ENCODE results near the gene SPATA13. TPM values are rescaled to one million over a fixed set of nuclear protein-coding genes. Genes with fewer than 3 reads are reported as not detected.
"Not testable (repeated sequence)": the region's sequence is repeated elsewhere in the genome, so short reads cannot be mapped to it uniquely, and the experiment has no call there.

Gene SPATA13
- total and polyA plus RNA-seq, 4 donors: 10.5 to 36.7 (median 20.1) TPM

DNA sequence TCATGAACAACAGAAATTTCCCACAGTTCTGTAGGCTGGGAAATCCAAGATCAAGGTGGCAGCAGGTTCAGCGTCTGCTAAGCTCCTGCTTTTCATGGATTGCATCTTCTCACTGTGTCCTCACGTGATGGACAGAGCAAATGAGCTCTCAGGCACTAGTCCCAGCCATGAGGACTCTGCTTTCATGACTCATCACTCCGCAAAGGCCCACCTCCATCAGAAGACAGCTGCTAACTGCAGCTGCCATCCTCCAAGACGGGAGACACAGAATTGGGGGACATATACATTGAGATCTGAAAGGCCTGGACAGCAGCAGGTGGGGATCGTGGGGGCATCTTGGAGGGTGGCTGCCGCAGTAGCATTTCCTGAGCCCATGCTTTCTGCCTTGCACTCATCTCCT is 44.4 kb upstream of the SPATA13 start:
- DNase-seq (no peak), ATAC-seq (ENCODE audit: insufficient read depth, low FRiP score) (no peak)
- Histone ChIP-seq H3K36me3 (ENCODE audit: control insufficient read depth in 4 of 4, insufficient read depth in 4 of 4, low read length in 4 of 4) (no peaks in the 10 kb centered on the region), H3K4me1 (ENCODE audit: control insufficient read depth in 5 of 5, insufficient read depth in 5 of 5, low read length in 5 of 5) (peaks cover 0 to 43% (median 3%) of the 10 kb centered on the region in 5 donors), H3K27ac (ENCODE audit: low read depth in 1 of 2, low read length in 1 of 2) (no peak overlapping the region), H3K9ac (ENCODE audit: insufficient read depth in 1 of 2, low read length in 2 of 2) (no peak overlapping the region), H3K27me3 (ENCODE audit: control insufficient read depth in 3 of 3, insufficient read depth in 3 of 3, low read length in 2 of 3) (no peaks in the 10 kb centered on the region), H3K4me3 (no peak overlapping the region), H3K9me3 (ENCODE audit: control insufficient read depth in 4 of 4, insufficient read depth in 3 of 4, low read length in 3 of 4) (no peaks in the 10 kb centered on the region)
- 96% methylated on average over 6 of the region's 6 CpGs for WGBS, 2 donors
- TF ChIP-seq CTCF (IDR thresholded peaks at IDR 0.05; ENCODE audit: control extremely low read depth, extremely low read depth): no peak

DNA sequence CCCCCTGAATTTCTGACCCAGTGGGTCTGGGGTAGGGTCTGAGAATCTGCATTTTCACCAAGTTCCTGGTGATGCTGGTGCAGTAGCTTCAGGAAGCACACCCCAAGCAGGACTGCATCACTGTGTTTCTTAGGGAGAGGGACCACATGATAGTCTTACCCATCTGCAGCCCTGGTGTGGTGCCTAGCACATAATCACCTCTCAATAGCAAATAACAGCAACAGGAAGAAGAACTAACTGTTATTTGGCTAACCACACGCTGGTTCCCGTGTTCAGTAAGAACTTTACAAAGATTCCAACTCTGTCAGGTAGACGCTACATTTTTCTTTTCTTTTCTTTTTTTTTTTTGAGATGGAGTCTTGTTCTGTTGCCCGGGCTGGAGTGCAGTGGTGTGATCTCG is 41.9 kb upstream of the SPATA13 start:
- DNase-seq: no peak
- ATAC-seq (ENCODE audit: insufficient read depth, low FRiP score): no peak
- Histone ChIP-seq H3K36me3 (ENCODE audit: control insufficient read depth in 4 of 4, insufficient read depth in 4 of 4, low read length in 4 of 4) (no peaks in the 10 kb centered on the region), H3K4me1 (ENCODE audit: control insufficient read depth in 5 of 5, insufficient read depth in 5 of 5, low read length in 5 of 5) (peaks cover 0 to 29% (median 3%) of the 10 kb centered on the region in 5 donors), H3K9ac (ENCODE audit: insufficient read depth in 1 of 2, low read length in 2 of 2) (no peak overlapping the region), H3K27me3 (ENCODE audit: control insufficient read depth in 3 of 3, insufficient read depth in 3 of 3, low read length in 2 of 3) (no peaks in the 10 kb centered on the region), H3K4me3 (no peak overlapping the region), H3K9me3 (ENCODE audit: control insufficient read depth in 4 of 4, insufficient read depth in 3 of 4, low read length in 3 of 4) (no peaks in the 10 kb centered on the region), H3K27ac (ENCODE audit: low read depth in 1 of 2, low read length in 1 of 2) (no peak overlapping the region)
- WGBS, 2 donors: 71 to 79% methylated on average over 5 of the region's 5 CpGs
- no peak for TF ChIP-seq CTCF (IDR thresholded peaks at IDR 0.05; ENCODE audit: control extremely low read depth, extremely low read depth)

DNA sequence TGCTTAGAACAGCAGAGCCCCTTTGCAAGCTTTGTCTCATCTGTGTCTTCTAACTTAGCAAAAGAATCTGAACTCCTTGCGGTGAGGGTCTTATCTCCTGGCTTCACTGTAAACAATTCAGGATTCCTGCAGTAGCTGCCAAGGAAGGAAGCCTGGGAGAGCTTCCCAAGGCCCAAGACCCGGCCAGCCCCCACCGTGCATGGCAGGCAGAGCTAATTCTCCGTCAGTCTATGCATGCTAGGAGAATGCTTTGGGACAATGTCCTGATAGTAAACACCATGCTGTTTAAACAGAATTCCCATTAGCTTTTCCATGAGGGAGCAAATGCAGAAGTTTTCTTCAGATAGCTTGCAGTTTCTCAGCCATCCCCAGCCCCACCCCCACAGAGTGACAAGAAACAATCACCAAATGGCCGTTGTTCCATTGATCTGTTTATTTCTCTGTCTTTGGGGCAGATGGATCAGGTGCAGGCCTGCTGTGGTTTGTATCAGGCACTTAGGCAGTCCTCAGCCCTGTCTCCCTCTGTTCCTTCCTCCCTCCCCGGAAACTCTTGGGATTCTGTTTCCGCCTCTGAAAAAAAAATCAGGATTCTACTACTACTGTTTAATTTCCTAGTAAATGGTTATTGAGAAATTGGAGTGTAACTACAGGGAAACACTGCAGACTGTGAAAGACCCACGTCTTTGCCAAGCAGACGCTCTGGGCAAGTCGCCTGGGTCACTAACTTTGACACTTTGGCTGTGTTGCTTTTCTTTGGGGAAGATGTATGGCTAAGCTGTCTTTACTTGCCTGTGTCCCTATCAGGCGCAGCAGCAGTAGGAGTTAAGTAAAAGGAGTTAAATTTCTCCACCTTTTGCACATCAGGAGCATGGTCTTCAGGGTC is 40.7 kb upstream of the SPATA13 start:
- Histone ChIP-seq H3K36me3 (ENCODE audit: control insufficient read depth in 4 of 4, insufficient read depth in 4 of 4, low read length in 4 of 4) (no peaks in the 10 kb centered on the region), H3K4me3 (no peak overlapping the region), H3K9me3 (ENCODE audit: control insufficient read depth in 4 of 4, insufficient read depth in 3 of 4, low read length in 3 of 4) (no peaks in the 10 kb centered on the region), H3K4me1 (ENCODE audit: control insufficient read depth in 5 of 5, insufficient read depth in 5 of 5, low read length in 5 of 5) (peaks cover 0 to 31% (median 3%) of the 10 kb centered on the region in 5 donors), H3K27ac (ENCODE audit: low read depth in 1 of 2, low read length in 1 of 2) (peak overlapping the region in 1 of 2 donors; percentile 71), H3K9ac (ENCODE audit: insufficient read depth in 1 of 2, low read length in 2 of 2) (no peak overlapping the region), H3K27me3 (ENCODE audit: control insufficient read depth in 3 of 3, insufficient read depth in 3 of 3, low read length in 2 of 3) (no peaks in the 10 kb centered on the region)
- TF ChIP-seq CTCF (IDR thresholded peaks at IDR 0.05; ENCODE audit: control extremely low read depth, extremely low read depth): no peak
- no peak for ATAC-seq (ENCODE audit: insufficient read depth, low FRiP score)
- WGBS, 2 donors: 54 to 72% methylated on average over 11 of the region's 11 CpGs
- DNase-seq: peak; percentile 68 to 84 (median 79)

GRCh38 chr13:24122045-24122444 is 38.5 kb upstream of the SPATA13 start:
- H3K27ac ChIP-seq (ENCODE audit: low read depth in 1 of 2, low read length in 1 of 2); ATAC-seq (ENCODE audit: insufficient read depth, low FRiP score); DNase-seq; H3K9me3 ChIP-seq (ENCODE audit: control insufficient read depth in 4 of 4, insufficient read depth in 3 of 4, low read length in 3 of 4); H3K36me3 ChIP-seq (ENCODE audit: control insufficient read depth in 4 of 4, insufficient read depth in 4 of 4, low read length in 4 of 4); H3K4me3 ChIP-seq; H3K9ac ChIP-seq (ENCODE audit: insufficient read depth in 1 of 2, low read length in 2 of 2); H3K27me3 ChIP-seq (ENCODE audit: control insufficient read depth in 3 of 3, insufficient read depth in 3 of 3, low read length in 2 of 3): not testable (repeated sequence)
- peaks cover 0 to 33% (median 5%) of the 10 kb centered on the region in 5 donors for H3K4me1 ChIP-seq (ENCODE audit: control insufficient read depth in 5 of 5, insufficient read depth in 5 of 5, low read length in 5 of 5)
- 87 to 93% methylated on average over 4 of the region's 4 CpGs for WGBS, 2 donors
